ENCODE data around the gene UNC45A.
A peak's percentile ranks its signal among the peaks of the same experiment; 100 is the strongest.

The UNC45A gene

GRCh38 chr15:90932660-90932991 is 2.5 kb upstream of the UNC45A start:
- TF ChIP-seq CTCF (IDR thresholded peaks at IDR 0.05) = no peak

- no peak for TF ChIP-seq CTCF (IDR thresholded peaks at IDR 0.05)
Observed at GRCh38 chr15:90933301-90933700, 1.8 kb upstream of the UNC45A start.

GRCh38 chr15:90934256-90934948 is 683 bp upstream of the UNC45A start:
- peak; percentile 93 for TF ChIP-seq CTCF (IDR thresholded peaks at IDR 0.05)

- no peak for TF ChIP-seq CTCF (IDR thresholded peaks at IDR 0.05)
Observed at GRCh38 chr15:90936823-90937222, 1.7 kb downstream of the UNC45A start.

GRCh38 chr15:90938261-90938660 is 3.2 kb downstream of the UNC45A start:
- TF ChIP-seq CTCF (IDR thresholded peaks at IDR 0.05) = no peak

- no peak for TF ChIP-seq CTCF (IDR thresholded peaks at IDR 0.05)
Observed at GRCh38 chr15:90939756-90940155, 4.7 kb downstream of the UNC45A start.

GRCh38 chr15:90941038-90941437 is 6.0 kb downstream of the UNC45A start:
- no peak for TF ChIP-seq CTCF (IDR thresholded peaks at IDR 0.05)

Measured in LNCAP (cell line).